SK-N-MC (cell line): ENCODE results near the gene AFF3.

Source experiments
- EZH2 ChIP-seq: fragments of 200-600 bp; sonication (generic); IDR thresholded peaks from one replicate; pipeline ENCODE4 v1.6.1; 2017; ENCODE audit warnings: antibody characterized with exemption
- FOXP2 ChIP-seq: optimal IDR thresholded peaks from 2 replicates; pipeline ENCODE3; 2011; ENCODE audit warnings: mild to moderate bottlenecking, moderate library complexity; ENCODE audit not compliant: insufficient read depth; ENCODE audit errors: extremely low read length, control extremely low read depth
- POLR2AphosphoS5 ChIP-seq: IDR thresholded peaks from 2 replicates; pipeline ENCODE4 v1.6.1; 2012; ENCODE audit warnings: mild to moderate bottlenecking, low read depth, low read length, borderline replicate concordance

GRCh38 chr2:99543247-99543646 lies 599.1 kb downstream of the AFF3 start:
- TF ChIP-seq EZH2: no peak
- TF ChIP-seq POLR2AphosphoS5: no peak
- no peak for TF ChIP-seq FOXP2
